IMR-90 (cell line): ENCODE data around the gene DRD4. TPM values are rescaled to one million over a fixed set of nuclear protein-coding genes. Genes with fewer than 3 reads are reported as not detected.

Experiments used
- ATAC-seq: fragments of 200-7000 bp; cut with Tn5 transposase; 2 replicates; pipeline ENCODE4 v1.9.1; 2020; ENCODE audit warnings: low read depth, mild to moderate bottlenecking, moderate library complexity
- BruUV-seq: library from RNA; stranded (reverse); fragments of 400-500 nt; replicated peaks from 2 replicates; lab custom pipeline; 2021; lab: Mats Ljungman, UMichigan
- CTCF ChIA-PET: fragments of 300-600 bp; formaldehyde crosslinking; extraction: SDS; loops from one replicate; lab custom pipeline; 2021; ENCODE audit warnings: antibody characterized with exemption; lab: Yijun Ruan, JAX
- POLR2A ChIA-PET: fragments of 300-600 bp; sonication (Branson Sonifier 250); formaldehyde crosslinking; loops from one replicate; lab custom pipeline; 2022; ENCODE audit warnings: antibody characterized with exemption; ENCODE audit not compliant: unreplicated experiment; lab: Charles Lee
- DNase-seq: peaks from one replicate; pipeline ENCODE4 v3.0.0; 2013
- H2AFZ ChIP-seq: replicated peaks from 2 replicates; pipeline ENCODE3; 2013; ENCODE audit warnings: low read length, mild to moderate bottlenecking; ENCODE audit not compliant: poor library complexity
- H2AK5ac ChIP-seq: 2 replicates; pipeline ENCODE4 v1.6.1; 2013; ENCODE audit warnings: low read depth, low read length, inconsistent platforms
- H2AK9ac ChIP-seq: replicated peaks from 2 replicates; pipeline ENCODE3; 2013; ENCODE audit warnings: mild to moderate bottlenecking, low read depth, low read length, moderate library complexity; ENCODE audit not compliant: poor library complexity
- H2BK120ac ChIP-seq: 2 replicates; pipeline ENCODE4 v1.6.1; 2013; ENCODE audit warnings: low read depth, low read length, inconsistent platforms
- H2BK15ac ChIP-seq: 3 replicates; pipeline ENCODE4 v1.6.1; 2013; ENCODE audit warnings: low read depth, low read length, inconsistent platforms
- H2BK20ac ChIP-seq: 2 replicates; pipeline ENCODE4 v1.6.1; 2013; ENCODE audit warnings: low read depth, mild to moderate bottlenecking, inconsistent platforms, low read length, moderate library complexity
- H2BK5ac ChIP-seq: 2 replicates; pipeline ENCODE4 v1.6.1; 2013; ENCODE audit warnings: mild to moderate bottlenecking, low read depth, low read length, inconsistent platforms; ENCODE audit not compliant: poor library complexity, severe bottlenecking
- H3K14ac ChIP-seq: replicated peaks from 2 replicates; pipeline ENCODE4 v1.6.1; 2013; ENCODE audit warnings: low read depth, low read length, inconsistent platforms
- H3K18ac ChIP-seq: 2 replicates; pipeline ENCODE4 v1.6.1; 2013; ENCODE audit warnings: low read depth, low read length, control low read depth
- H3K23ac ChIP-seq: 2 replicates; pipeline ENCODE4 v1.6.1; 2013; ENCODE audit warnings: low read depth, low read length, inconsistent platforms
- H3K27ac ChIP-seq: 2 replicates; pipeline ENCODE4 v1.5.1; 2013; ENCODE audit warnings: mild to moderate bottlenecking, control low read depth, low read length; ENCODE audit not compliant: insufficient read depth
- H3K27me3 ChIP-seq: 2 replicates; pipeline ENCODE4 v1.6.1; 2013; ENCODE audit warnings: low read length; ENCODE audit not compliant: control insufficient read depth, insufficient read depth
- H3K36me3 ChIP-seq: 2 replicates; pipeline ENCODE4 v1.6.1; 2013; ENCODE audit warnings: low read length, mixed read lengths; ENCODE audit not compliant: control insufficient read depth, insufficient read depth
- H3K4ac ChIP-seq: 2 replicates; pipeline ENCODE4 v1.6.1; 2013; ENCODE audit warnings: low read depth, low read length, inconsistent platforms
- H3K4me1 ChIP-seq: 2 replicates; pipeline ENCODE4 v1.6.1; 2013; ENCODE audit warnings: low read length, mixed read lengths; ENCODE audit not compliant: control insufficient read depth, insufficient read depth
- H3K4me2 ChIP-seq: 2 replicates; pipeline ENCODE4 v1.6.1; 2013; ENCODE audit warnings: low read depth, mild to moderate bottlenecking, control low read depth, low read length, moderate library complexity
- H3K4me3 ChIP-seq: 2 replicates; pipeline ENCODE4 v1.5.1; 2013; ENCODE audit warnings: low read depth, mild to moderate bottlenecking, control low read depth, low read length, moderate library complexity; ENCODE audit not compliant: insufficient read depth
- H3K56ac ChIP-seq: 2 replicates; pipeline ENCODE4 v1.6.1; 2013; ENCODE audit warnings: low read length, inconsistent platforms; ENCODE audit not compliant: insufficient read depth; ENCODE audit errors: extremely low read depth
- H3K79me1 ChIP-seq, 2 experiments: 2 replicates each; pipeline ENCODE4 v1.6.1; 2013; ENCODE audit warnings: low read length in 2 of 2, inconsistent platforms in 1 of 2, low read depth in 1 of 2
- H3K9ac ChIP-seq: 2 replicates; pipeline ENCODE4 v1.6.1; 2013; ENCODE audit warnings: low read depth, low read length, control low read depth
- H3K9me1 ChIP-seq: 2 replicates; pipeline ENCODE4 v1.6.1; 2013; ENCODE audit warnings: low read length, inconsistent platforms; ENCODE audit not compliant: insufficient read depth
- H3K9me3 ChIP-seq: 2 replicates; pipeline ENCODE4 v1.6.1; 2013; ENCODE audit warnings: low read length; ENCODE audit not compliant: control insufficient read depth, insufficient read depth
- H4K20me1 ChIP-seq: 2 replicates; pipeline ENCODE4 v1.6.1; 2013; ENCODE audit warnings: low read length, inconsistent platforms; ENCODE audit not compliant: insufficient read depth
- H4K5ac ChIP-seq: 2 replicates; pipeline ENCODE4 v1.6.1; 2013; ENCODE audit warnings: mild to moderate bottlenecking, low read depth, low read length, control low read depth
- H4K8ac ChIP-seq, 2 experiments: 2 replicates each; pipeline ENCODE4 v1.6.1; 2013; ENCODE audit warnings: low read depth in 2 of 2, low read length in 2 of 2, control low read depth in 1 of 2, inconsistent platforms in 1 of 2
- H4K91ac ChIP-seq: 2 replicates; pipeline ENCODE4 v1.6.1; 2013; ENCODE audit warnings: low read depth, low read length, inconsistent platforms; ENCODE audit not compliant: insufficient read depth
- CEBPB ChIP-seq: IDR thresholded peaks from 2 replicates; pipeline ENCODE4 v1.6.1; 2012; ENCODE audit warnings: low read depth, low read length, improper control_type of control experiment
- MAFK ChIP-seq: IDR thresholded peaks from 2 replicates; pipeline ENCODE4 v1.6.1; 2012; ENCODE audit warnings: low read depth, low read length, improper control_type of control experiment
- MAZ ChIP-seq: IDR thresholded peaks from 2 replicates; pipeline ENCODE4 v1.6.1; 2012; ENCODE audit warnings: low read depth, mild to moderate bottlenecking, low read length, improper control_type of control experiment, moderate library complexity, borderline replicate concordance
- POLR2A ChIP-seq: IDR thresholded peaks from 2 replicates; pipeline ENCODE4 v1.6.1; 2012; ENCODE audit warnings: mild to moderate bottlenecking, low read depth, low read length
- RFX5 ChIP-seq: IDR thresholded peaks from 2 replicates; pipeline ENCODE4 v1.8.0; 2012; ENCODE audit warnings: low read depth, mild to moderate bottlenecking, low read length, moderate library complexity
- SMC3 ChIP-seq: fragments of 150-350 bp; IDR thresholded peaks from 2 replicates; pipeline ENCODE4 v1.6.1; 2016; ENCODE audit warnings: low read depth, mild to moderate bottlenecking, antibody characterized with exemption, low read length, moderate library complexity
- WGBS, 2 experiments: methylation state at CpG; one replicate each; pipeline versions ENCODE4 v1.1.5 to v1.1.7; 2013; ENCODE audit warnings: missing lambda C conversion rate in 2 of 2; ENCODE audit not compliant: insufficient read length in 1 of 2; ENCODE audit errors: extremely low coverage in 2 of 2; 5-methylcytosine and 5-hydroxymethylcytosine counted together
- dilution Hi-C: fragments of 300-500 bp; cut with HindIII; formaldehyde crosslinking; loops from one replicate; pipeline ENCODE4 v1.14.3; 2018; ENCODE audit warnings: low sequenced_read_pairs; ENCODE audit not compliant: unreplicated experiment
- in situ Hi-C: fragments of 300-500 bp; cut with MboI; formaldehyde crosslinking; loops from 3 replicates; pipeline ENCODE4 v1.14.3; 2019; ENCODE audit warnings: low sequenced_read_pairs, inconsistent platforms, mixed read lengths
- intact Hi-C: fragments of 100-400 bp; cut with micrococcal nuclease; formaldehyde crosslinking; loops from 2 replicates; pipeline ENCODE4 v1.10.0; 2022
- polyA plus RNA-seq, 3 experiments: library from polyadenylated mRNA; depleted of rRNA; stranded (reverse); fragments of >200 nt; gene quantifications; 2 replicates each; pipeline ENCODE4 v1.2.3, GENCODE V29; 2012; ENCODE audit warnings: low replicate concordance in 1 of 3
- total RNA-seq: library from RNA; depleted of rRNA; stranded (reverse); fragments of >200 nt; gene quantifications from 2 replicates; pipeline ENCODE4 v1.2.3, GENCODE V29; 2012
- TF ChIP-seq, protein P1 (sequence below): fragments of 150-350 bp; IDR thresholded peaks from 2 replicates; pipeline ENCODE4 v1.6.1; 2017; ENCODE audit warnings: mild to moderate bottlenecking, antibody characterized with exemption, low read length, low read depth

The DRD4 gene
- total and polyA plus RNA-seq, 2 of the 4 experiments (the other 2 are of a cell fraction): not detected

GRCh38 chr11:603154-603553 lies 33.9 kb upstream of the DRD4 start:
- BruUV-seq: no TSS peak
- Histone ChIP-seq H2BK15ac (no peak overlapping the region), H2BK20ac (no peak overlapping the region), H3K18ac (no peak overlapping the region), H2AK5ac (no peak overlapping the region), H3K4me2 (no peak overlapping the region), H3K79me1 (peaks cover 10 to 31% of the 10 kb centered on the region in 2 experiments), H2AK9ac (no peak overlapping the region), H4K20me1 (0 out of 2 replicates have a peak, but pooled peaks cover 4% of the 10 kb centered on the region), H3K9me3 (no peaks in the 10 kb centered on the region), H2AFZ (no peak overlapping the region), H4K5ac (no peak overlapping the region), H3K9me1 (no peaks in the 10 kb centered on the region), H2BK120ac (no peak overlapping the region), H3K23ac (no peak overlapping the region), H3K14ac (no peak overlapping the region), H3K27ac (no peak overlapping the region), H3K56ac (no peak overlapping the region), H4K8ac (no peak overlapping the region), H3K4me3 (no peak overlapping the region), H3K27me3 (no peaks in the 10 kb centered on the region), H3K9ac (no peak overlapping the region), H3K4ac (no peak overlapping the region), H3K4me1 (no peaks in the 10 kb centered on the region), H2BK5ac (no peak overlapping the region), H4K91ac (no peak overlapping the region), H3K36me3 (peaks cover 76% of the 10 kb centered on the region)
- TF ChIP-seq RFX5: no peak
- no peak for TF ChIP-seq POLR2A
- no peak for TF ChIP-seq CEBPB
- TF ChIP-seq SMC3: no peak
- TF ChIP-seq MAFK: no peak
- TF ChIP-seq MAZ: no peak
- TF ChIP-seq, protein P1, sequence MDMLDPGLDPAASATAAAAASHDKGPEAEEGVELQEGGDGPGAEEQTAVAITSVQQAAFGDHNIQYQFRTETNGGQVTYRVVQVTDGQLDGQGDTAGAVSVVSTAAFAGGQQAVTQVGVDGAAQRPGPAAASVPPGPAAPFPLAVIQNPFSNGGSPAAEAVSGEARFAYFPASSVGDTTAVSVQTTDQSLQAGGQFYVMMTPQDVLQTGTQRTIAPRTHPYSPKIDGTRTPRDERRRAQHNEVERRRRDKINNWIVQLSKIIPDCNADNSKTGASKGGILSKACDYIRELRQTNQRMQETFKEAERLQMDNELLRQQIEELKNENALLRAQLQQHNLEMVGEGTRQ: no peak
- ATAC-seq (no peak), DNase-seq (no peak)
- in situ Hi-C loops: no loop called here
- CTCF ChIA-PET: no interaction called here
- 67% methylated on average over 3 of the region's 13 CpGs; no CpG with 5 or more reads in 1 of the 2 experiments for WGBS, 2 experiments
- intact Hi-C loops: no loop called here
- POLR2A ChIA-PET: no interaction called here
- dilution Hi-C loops: no loop called here
